AG09319 (cell line): ENCODE results near the gene RASGRP4.

ENCODE experiments used
- DNase-seq: peaks from one replicate; pipeline ENCODE4 v3.0.0-alpha.2; 2010; ENCODE audit warnings: low read depth; ENCODE audit errors: extremely low read depth
- TF ChIP-seq, protein P1 (sequence below): IDR thresholded peaks from 2 replicates; pipeline ENCODE4 v1.5.1; 2011; ENCODE audit warnings: low read depth, mild to moderate bottlenecking, inconsistent platforms, low read length, moderate library complexity

RASGRP4 gene

DNA sequence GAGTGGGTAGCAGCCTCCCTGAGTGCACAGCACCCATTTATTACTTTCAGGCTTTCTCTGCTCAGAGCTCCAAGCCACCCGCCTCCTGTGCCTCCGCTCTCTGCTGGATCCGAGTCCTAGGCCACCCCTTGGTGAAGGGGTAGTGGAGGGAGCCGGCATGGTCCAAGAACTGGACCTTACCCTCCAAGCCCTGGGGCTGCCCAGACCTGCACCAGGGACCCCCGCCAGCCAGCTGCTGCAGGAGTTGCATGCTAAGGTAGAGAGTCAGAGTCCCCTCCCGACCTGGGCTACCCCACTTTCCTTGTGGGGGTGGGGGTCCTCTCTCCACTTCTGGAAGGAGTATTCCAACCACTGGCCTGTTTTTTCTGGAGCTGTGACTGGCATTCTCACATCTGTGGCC is 21.2 kb downstream of the RASGRP4 start:
- no peak for DNase-seq

DNA sequence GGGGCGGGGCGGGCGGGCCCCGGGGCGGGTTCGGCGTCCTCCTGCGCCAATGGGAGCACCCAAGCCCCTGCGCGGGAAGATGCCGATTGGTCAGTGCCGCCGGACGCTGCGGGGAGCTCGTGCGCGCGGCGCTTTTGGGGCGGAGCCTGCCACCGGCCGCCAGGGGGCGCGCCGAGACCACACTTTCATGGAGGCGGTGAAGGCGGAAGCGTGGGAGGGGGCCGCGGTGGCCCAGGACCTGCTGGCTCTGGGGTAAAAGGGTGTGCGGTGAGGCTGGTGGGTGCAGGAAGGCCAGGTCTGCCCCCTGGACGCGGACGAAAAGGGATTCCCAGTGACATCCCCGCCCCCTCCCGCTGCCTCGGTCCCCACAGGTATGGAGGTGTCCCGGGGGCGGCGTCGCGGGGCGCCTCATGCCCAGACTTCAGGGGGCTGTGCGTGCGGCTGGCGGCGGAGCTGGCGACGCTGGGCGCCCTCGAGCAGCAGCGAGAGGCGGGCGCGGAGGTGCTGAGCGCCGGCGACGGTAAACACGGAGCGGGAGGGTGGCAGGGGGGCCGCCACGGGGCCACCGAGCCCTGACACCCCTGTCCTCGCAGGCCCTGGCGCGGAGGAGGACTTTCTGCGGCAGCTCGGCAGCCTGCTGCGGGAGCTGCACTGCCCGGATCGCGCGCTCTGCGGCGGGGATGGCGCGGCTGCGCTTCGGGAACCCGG is 22.9 kb downstream of the RASGRP4 start, which contains the start of gene FAM98C:
Gene FAM98C (plus strand): TSS at position 127 of the 708 bp plus-strand sequence. CDS start 61 bp downstream, at position 188.
- TF ChIP-seq, protein P1, sequence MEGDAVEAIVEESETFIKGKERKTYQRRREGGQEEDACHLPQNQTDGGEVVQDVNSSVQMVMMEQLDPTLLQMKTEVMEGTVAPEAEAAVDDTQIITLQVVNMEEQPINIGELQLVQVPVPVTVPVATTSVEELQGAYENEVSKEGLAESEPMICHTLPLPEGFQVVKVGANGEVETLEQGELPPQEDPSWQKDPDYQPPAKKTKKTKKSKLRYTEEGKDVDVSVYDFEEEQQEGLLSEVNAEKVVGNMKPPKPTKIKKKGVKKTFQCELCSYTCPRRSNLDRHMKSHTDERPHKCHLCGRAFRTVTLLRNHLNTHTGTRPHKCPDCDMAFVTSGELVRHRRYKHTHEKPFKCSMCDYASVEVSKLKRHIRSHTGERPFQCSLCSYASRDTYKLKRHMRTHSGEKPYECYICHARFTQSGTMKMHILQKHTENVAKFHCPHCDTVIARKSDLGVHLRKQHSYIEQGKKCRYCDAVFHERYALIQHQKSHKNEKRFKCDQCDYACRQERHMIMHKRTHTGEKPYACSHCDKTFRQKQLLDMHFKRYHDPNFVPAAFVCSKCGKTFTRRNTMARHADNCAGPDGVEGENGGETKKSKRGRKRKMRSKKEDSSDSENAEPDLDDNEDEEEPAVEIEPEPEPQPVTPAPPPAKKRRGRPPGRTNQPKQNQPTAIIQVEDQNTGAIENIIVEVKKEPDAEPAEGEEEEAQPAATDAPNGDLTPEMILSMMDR: peak; percentile 66
- DNase-seq: peak; percentile 90

More for the DNA sequence above, 21.2 kb downstream of the RASGRP4 start:
- TF ChIP-seq, protein P1: no peak

DNA sequence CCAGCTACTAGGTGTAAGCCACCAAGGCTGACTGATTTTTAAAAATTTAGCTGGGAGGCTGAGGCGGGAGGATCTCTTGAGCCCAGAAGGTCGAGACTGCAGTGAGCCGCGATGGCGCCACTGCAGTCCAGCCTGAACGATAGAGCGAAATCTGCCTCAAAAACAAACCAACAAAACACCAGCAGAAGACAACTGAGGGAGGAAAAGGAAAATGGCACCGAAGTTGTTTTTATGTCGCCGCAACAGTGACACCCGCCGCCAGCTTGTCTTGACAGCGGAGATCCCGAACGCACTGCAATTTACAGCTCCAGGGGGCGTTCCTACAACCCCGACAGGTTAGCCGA is 23.4 kb downstream of the RASGRP4 start:
- DNase-seq: no peak
- TF ChIP-seq, protein P1: no peak

DNA sequence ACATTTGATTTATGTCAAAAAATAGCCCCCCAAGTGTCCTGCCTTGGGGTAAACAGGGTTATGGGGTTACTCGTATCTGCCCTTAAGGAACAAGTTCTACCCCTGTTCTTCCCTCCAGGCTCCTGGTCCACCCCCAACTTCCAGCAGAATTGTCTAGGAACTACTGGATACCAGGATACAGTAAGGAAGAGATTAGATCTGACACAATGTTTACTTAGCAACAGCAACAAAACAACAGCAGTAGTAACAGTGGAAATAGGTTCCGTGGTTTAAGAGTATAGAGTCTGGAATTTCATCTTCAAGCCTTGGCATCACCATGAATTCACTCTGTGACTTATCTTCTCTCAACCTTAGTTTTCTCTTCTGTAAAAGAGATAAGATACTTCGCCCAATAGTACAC is 24.9 kb downstream of the RASGRP4 start:
- TF ChIP-seq, protein P1: no peak
- no peak for DNase-seq

DNA sequence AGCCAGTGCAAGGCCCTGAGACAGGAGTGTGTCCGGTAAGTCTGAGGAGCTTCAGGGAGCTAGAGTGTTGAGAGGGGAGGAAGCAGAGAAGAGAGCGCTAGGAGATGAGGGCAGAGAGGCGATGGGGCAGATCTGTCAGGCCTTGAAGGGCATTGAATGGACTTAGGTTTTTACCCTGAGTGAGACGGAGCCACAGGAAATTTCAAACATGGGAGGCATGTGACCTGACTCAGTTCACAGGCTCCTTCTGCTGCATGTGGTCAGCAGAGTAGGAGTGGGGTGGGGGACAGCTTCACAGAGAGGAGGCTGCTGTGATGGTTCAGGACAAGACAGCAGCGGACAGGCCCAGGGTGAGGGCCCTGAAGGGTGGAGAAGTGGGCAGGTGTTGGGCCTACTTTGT is 25.7 kb downstream of the RASGRP4 start:
- TF ChIP-seq, protein P1: no peak
- DNase-seq: no peak

DNA sequence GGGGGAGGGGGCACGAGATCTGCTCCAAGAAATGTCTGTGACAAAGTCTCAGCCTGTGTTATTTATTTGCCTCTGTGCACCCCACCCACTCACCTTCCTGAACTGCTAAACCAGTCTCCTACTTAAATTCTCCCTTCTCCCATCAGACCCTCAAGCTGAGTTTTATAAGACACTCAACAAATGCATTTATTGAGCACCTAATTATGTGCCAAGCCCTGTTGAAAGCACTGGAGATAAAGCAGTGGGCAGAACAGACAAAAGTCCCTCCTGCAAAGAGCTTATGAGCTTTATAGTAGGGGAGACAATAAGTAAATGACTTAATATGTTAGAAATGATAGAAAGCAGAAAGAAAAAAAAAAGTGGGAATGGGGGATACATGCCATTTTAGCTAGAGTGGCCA is 26.5 kb downstream of the RASGRP4 start:
- DNase-seq: no peak
- TF ChIP-seq, protein P1: no peak

DNA sequence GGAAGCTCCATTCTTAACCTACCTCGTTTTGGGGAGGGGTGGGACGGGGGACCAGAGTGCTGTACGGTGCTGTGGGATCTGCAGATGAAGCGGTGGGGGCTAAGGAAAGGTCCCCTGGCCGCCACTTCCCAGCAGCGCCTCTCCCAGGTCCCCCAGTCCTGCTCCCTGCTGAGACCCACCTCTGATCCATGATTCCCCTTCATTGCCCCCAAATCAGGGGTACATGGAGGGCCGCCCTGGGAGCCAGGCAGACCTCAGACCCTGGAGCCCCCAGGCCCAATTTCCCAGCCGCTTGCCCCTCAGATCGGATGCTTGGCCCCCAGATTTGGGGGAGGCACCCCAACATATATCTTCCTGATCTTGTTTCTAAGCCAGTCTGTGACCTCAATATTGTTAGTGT is 26.9 kb downstream of the RASGRP4 start:
- no peak for DNase-seq
- TF ChIP-seq, protein P1: no peak
